ENCODE data around the gene NRXN3. TPM values are rescaled to one million over a fixed set of nuclear protein-coding genes. Genes with fewer than 3 reads are reported as not detected.

Gene NRXN3
- polyA plus RNA-seq, 1 donor (not counting 4 experiments of a cell fraction or from before 2014, with no cell fraction given): 0.89 TPM

DNA sequence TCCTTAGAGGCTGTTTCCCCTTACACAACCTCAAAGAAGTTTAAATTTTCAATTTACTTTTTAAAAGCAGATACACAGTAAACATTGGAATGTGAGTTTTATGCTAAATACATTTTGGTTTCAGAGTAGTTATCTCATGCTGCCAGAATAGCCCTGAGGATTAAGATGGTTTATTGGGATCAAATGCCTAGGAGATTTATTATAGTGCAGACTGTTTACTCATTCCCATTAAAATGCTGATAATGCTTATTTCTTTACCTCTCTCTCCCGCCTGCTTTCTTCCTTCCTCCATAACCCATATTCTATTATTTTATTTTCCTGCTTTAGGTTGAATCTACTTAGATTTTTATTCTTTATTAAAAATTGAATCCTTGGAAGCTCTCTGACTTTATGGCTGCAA, 1701.0 kb downstream of the NRXN3 start:
- dilution Hi-C loops (cut with MboI; ENCODE audit: extremely low pct_ligation_motif_present, low sequenced_read_pairs): no loop called here
- no peak for TF ChIP-seq EZH2 (IDR thresholded peaks at IDR 0.05; ENCODE audit: low read length)
- Histone ChIP-seq H3K4me1 (ENCODE audit: control insufficient read depth, extremely low read depth, insufficient read depth, low read length) (no peaks in the 10 kb centered on the region), H3K9me1 (ENCODE audit: control insufficient read depth, extremely low read depth, insufficient read depth, low read length) (no peaks in the 10 kb centered on the region), H3K9ac (ENCODE audit: control insufficient read depth, extremely low read depth, insufficient read depth, low read length) (no peak overlapping the region), H3K4me3 (ENCODE audit: control insufficient read depth in 2 of 3, extremely low read depth in 1 of 3, insufficient read depth in 2 of 3, low read depth in 1 of 3, low read length in 3 of 3) (no peak overlapping the region), H3K36me3 (ENCODE audit: control insufficient read depth in 2 of 2, extremely low read depth in 1 of 2, insufficient read depth in 2 of 2, low read length in 2 of 2) (no peaks in the 10 kb centered on the region), H2AFZ (ENCODE audit: control insufficient read depth, low read length) (no peak overlapping the region), H3K27ac (ENCODE audit: control insufficient read depth, insufficient read depth, low read length) (no peak overlapping the region), H3K79me2 (ENCODE audit: control insufficient read depth, insufficient read depth, low read length) (no peaks in the 10 kb centered on the region), H3K27me3 (ENCODE audit: control insufficient read depth, extremely low read depth, insufficient read depth, low read length) (no peaks in the 10 kb centered on the region), H4K20me1 (ENCODE audit: control insufficient read depth, extremely low read depth, insufficient read depth, low read length) (no peaks in the 10 kb centered on the region), H3K4me2 (ENCODE audit: control insufficient read depth, extremely low read depth, insufficient read depth, low read depth, low read length) (no peak overlapping the region), H3K9me3 (ENCODE audit: control insufficient read depth, low read depth, low read length) (no peaks in the 10 kb centered on the region)
- no peak for DNase-seq (ENCODE audit: low read depth, low spot score)
- FAIRE-seq: no peak

DNA sequence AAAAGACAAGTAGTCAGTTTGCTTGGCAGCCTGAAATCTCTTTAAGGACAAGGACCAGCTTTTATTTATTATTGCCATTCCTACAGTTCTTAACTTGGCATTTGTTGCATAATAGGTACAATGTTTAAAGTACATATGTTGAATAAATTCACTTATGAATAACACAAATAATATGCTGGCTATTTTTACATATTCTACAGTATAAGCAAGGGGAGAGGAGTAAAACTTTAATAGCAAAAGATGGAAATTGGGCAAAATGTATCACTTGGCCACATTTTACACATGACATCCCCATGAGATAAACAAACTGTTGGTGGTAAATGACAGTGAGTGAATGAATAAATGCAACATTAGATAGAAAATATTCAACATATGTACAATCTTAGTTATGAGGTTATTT, 1708.1 kb downstream of the NRXN3 start:
- Histone ChIP-seq H2AFZ (ENCODE audit: control insufficient read depth, low read length) (no peak overlapping the region), H3K27ac (ENCODE audit: control insufficient read depth, insufficient read depth, low read length) (no peak overlapping the region), H4K20me1 (ENCODE audit: control insufficient read depth, extremely low read depth, insufficient read depth, low read length) (no peaks in the 10 kb centered on the region), H3K36me3 (ENCODE audit: control insufficient read depth in 2 of 2, extremely low read depth in 1 of 2, insufficient read depth in 2 of 2, low read length in 2 of 2) (no peaks in the 10 kb centered on the region), H3K27me3 (ENCODE audit: control insufficient read depth, extremely low read depth, insufficient read depth, low read length) (no peaks in the 10 kb centered on the region), H3K9me3 (ENCODE audit: control insufficient read depth, low read depth, low read length) (no peaks in the 10 kb centered on the region), H3K79me2 (ENCODE audit: control insufficient read depth, insufficient read depth, low read length) (no peaks in the 10 kb centered on the region), H3K9ac (ENCODE audit: control insufficient read depth, extremely low read depth, insufficient read depth, low read length) (no peak overlapping the region), H3K9me1 (ENCODE audit: control insufficient read depth, extremely low read depth, insufficient read depth, low read length) (no peaks in the 10 kb centered on the region), H3K4me1 (ENCODE audit: control insufficient read depth, extremely low read depth, insufficient read depth, low read length) (no peaks in the 10 kb centered on the region), H3K4me3 (ENCODE audit: control insufficient read depth in 2 of 3, extremely low read depth in 1 of 3, insufficient read depth in 2 of 3, low read depth in 1 of 3, low read length in 3 of 3) (no peak overlapping the region), H3K4me2 (ENCODE audit: control insufficient read depth, extremely low read depth, insufficient read depth, low read depth, low read length) (no peak overlapping the region)
- dilution Hi-C loops (cut with MboI; ENCODE audit: extremely low pct_ligation_motif_present, low sequenced_read_pairs): no loop called here
- no peak for FAIRE-seq
- no peak for DNase-seq (ENCODE audit: low read depth, low spot score)
- TF ChIP-seq, protein P1, sequence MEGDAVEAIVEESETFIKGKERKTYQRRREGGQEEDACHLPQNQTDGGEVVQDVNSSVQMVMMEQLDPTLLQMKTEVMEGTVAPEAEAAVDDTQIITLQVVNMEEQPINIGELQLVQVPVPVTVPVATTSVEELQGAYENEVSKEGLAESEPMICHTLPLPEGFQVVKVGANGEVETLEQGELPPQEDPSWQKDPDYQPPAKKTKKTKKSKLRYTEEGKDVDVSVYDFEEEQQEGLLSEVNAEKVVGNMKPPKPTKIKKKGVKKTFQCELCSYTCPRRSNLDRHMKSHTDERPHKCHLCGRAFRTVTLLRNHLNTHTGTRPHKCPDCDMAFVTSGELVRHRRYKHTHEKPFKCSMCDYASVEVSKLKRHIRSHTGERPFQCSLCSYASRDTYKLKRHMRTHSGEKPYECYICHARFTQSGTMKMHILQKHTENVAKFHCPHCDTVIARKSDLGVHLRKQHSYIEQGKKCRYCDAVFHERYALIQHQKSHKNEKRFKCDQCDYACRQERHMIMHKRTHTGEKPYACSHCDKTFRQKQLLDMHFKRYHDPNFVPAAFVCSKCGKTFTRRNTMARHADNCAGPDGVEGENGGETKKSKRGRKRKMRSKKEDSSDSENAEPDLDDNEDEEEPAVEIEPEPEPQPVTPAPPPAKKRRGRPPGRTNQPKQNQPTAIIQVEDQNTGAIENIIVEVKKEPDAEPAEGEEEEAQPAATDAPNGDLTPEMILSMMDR (optimal IDR thresholded peaks at IDR 0.05 in 1 of 3, IDR thresholded peaks at IDR 0.05 in 1 of 3, conservative IDR thresholded peaks at IDR 0.05 in 1 of 3; ENCODE audit: extremely low read depth in 1 of 3, insufficient read depth in 2 of 3, low read length in 3 of 3): no peak
- TF ChIP-seq EZH2 (IDR thresholded peaks at IDR 0.05; ENCODE audit: low read length): no peak

DNA sequence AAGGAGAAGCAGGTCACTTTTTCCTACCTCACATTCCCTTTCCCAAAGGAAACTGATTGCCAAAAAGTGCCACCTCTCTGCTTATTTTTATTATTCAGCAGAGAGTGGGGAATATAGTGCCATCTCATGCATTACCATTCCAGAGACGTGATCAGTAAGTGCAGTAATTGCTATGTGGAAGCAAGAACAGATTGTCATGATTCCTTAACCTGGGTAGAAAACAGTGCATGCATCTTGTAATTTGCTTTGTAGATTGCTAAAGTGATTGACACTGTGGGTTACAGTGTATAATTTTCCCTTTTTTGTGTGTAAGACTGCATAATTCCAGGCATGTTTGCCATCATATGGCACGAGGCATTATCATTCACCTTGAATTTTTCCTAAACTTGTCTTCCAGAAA, 1708.6 kb downstream of the NRXN3 start:
- no peak overlapping the region for H3K4me2 ChIP-seq (ENCODE audit: control insufficient read depth, extremely low read depth, insufficient read depth, low read depth, low read length)
- no peak for DNase-seq (ENCODE audit: low read depth, low spot score)
- TF ChIP-seq, protein P1 (optimal IDR thresholded peaks at IDR 0.05 in 1 of 3, IDR thresholded peaks at IDR 0.05 in 1 of 3, conservative IDR thresholded peaks at IDR 0.05 in 1 of 3; ENCODE audit: extremely low read depth in 1 of 3, insufficient read depth in 2 of 3, low read length in 3 of 3): no peak
- no peak for TF ChIP-seq EZH2 (IDR thresholded peaks at IDR 0.05; ENCODE audit: low read length)
- no peak overlapping the region for H3K9ac ChIP-seq (ENCODE audit: control insufficient read depth, extremely low read depth, insufficient read depth, low read length)
- H3K9me3 ChIP-seq (ENCODE audit: control insufficient read depth, low read depth, low read length): no peaks in the 10 kb centered on the region
- no peak overlapping the region for H3K4me3 ChIP-seq (ENCODE audit: control insufficient read depth in 2 of 3, extremely low read depth in 1 of 3, insufficient read depth in 2 of 3, low read depth in 1 of 3, low read length in 3 of 3)
- H3K79me2 ChIP-seq (ENCODE audit: control insufficient read depth, insufficient read depth, low read length): no peaks in the 10 kb centered on the region
- H3K9me1 ChIP-seq (ENCODE audit: control insufficient read depth, extremely low read depth, insufficient read depth, low read length): no peaks in the 10 kb centered on the region
- no peak overlapping the region for H3K27ac ChIP-seq (ENCODE audit: control insufficient read depth, insufficient read depth, low read length)
- no peaks in the 10 kb centered on the region for H3K36me3 ChIP-seq (ENCODE audit: control insufficient read depth in 2 of 2, extremely low read depth in 1 of 2, insufficient read depth in 2 of 2, low read length in 2 of 2)
- no peak overlapping the region for H2AFZ ChIP-seq (ENCODE audit: control insufficient read depth, low read length)
- no peaks in the 10 kb centered on the region for H3K27me3 ChIP-seq (ENCODE audit: control insufficient read depth, extremely low read depth, insufficient read depth, low read length)
- no peaks in the 10 kb centered on the region for H4K20me1 ChIP-seq (ENCODE audit: control insufficient read depth, extremely low read depth, insufficient read depth, low read length)
- H3K4me1 ChIP-seq (ENCODE audit: control insufficient read depth, extremely low read depth, insufficient read depth, low read length): no peaks in the 10 kb centered on the region
- no peak for FAIRE-seq
- dilution Hi-C loops (cut with MboI; ENCODE audit: extremely low pct_ligation_motif_present, low sequenced_read_pairs): no loop called here
